Neural progenitor cell (in vitro differentiated cells): ENCODE measurements around the gene DENND11. TPM values are rescaled to one million over a fixed set of nuclear protein-coding genes. Genes with fewer than 3 reads are reported as not detected.

Experiments
- DNase-seq: peaks from one replicate; pipeline ENCODE4 v3.0.0-alpha.2; 2016; ENCODE audit warnings: low spot score
- H2AFZ ChIP-seq: fragments of 200-600 bp; sonication (generic); replicated peaks from 2 replicates; pipeline ENCODE4 v1.6.1; 2016; ENCODE audit warnings: antibody characterized with exemption
- H3F3A ChIP-seq: fragments of 200-600 bp; sonication (generic); 2 replicates; pipeline ENCODE4 v1.6.1; 2016; ENCODE audit warnings: antibody characterized with exemption, low read depth
- H3K27ac ChIP-seq: fragments of 200-600 bp; sonication (generic); 2 replicates; pipeline ENCODE4 v1.5.1; 2016; ENCODE audit warnings: mild to moderate bottlenecking
- H3K27me3 ChIP-seq: fragments of 200-600 bp; sonication (generic); 2 replicates; pipeline ENCODE4 v1.6.1; 2016; ENCODE audit warnings: mild to moderate bottlenecking, moderate library complexity
- H3K36me3 ChIP-seq: fragments of 200-600 bp; sonication (generic); 2 replicates; pipeline ENCODE4 v1.5.1; 2016
- H3K4me1 ChIP-seq: fragments of 200-600 bp; sonication (generic); 2 replicates; pipeline ENCODE4 v1.6.1; 2016; ENCODE audit warnings: mixed run types
- H3K4me2 ChIP-seq: fragments of 200-600 bp; sonication (generic); 2 replicates; pipeline ENCODE4 v1.6.1; 2016
- H3K4me3 ChIP-seq: fragments of 200-600 bp; sonication (generic); 2 replicates; pipeline ENCODE4 v1.5.1; 2016
- H3K79me2 ChIP-seq: fragments of 200-600 bp; sonication (generic); 2 replicates; pipeline ENCODE4 v1.6.1; 2016; ENCODE audit warnings: low read depth
- H3K9ac ChIP-seq: fragments of 200-600 bp; sonication (generic); 2 replicates; pipeline ENCODE4 v1.6.1; 2016
- H3K9me3 ChIP-seq: fragments of 200-600 bp; sonication (generic); 2 replicates; pipeline ENCODE4 v1.5.1; 2016; ENCODE audit warnings: low read depth
- H4K20me1 ChIP-seq: fragments of 200-600 bp; sonication (generic); 2 replicates; pipeline ENCODE4 v1.6.1; 2016; ENCODE audit warnings: low read depth
- H3K27ac Mint-ChIP-seq: 3 replicates; pipeline ENCODE4 v1.8.0; 2021; ENCODE audit warnings: mixed read lengths
- H3K27me3 Mint-ChIP-seq: 2 replicates; pipeline ENCODE4 v1.8.0; 2022; ENCODE audit warnings: low read depth, mild to moderate bottlenecking, inconsistent platforms, moderate library complexity, mixed read lengths; ENCODE audit not compliant: insufficient read depth
- H3K36me3 Mint-ChIP-seq: 3 replicates; pipeline ENCODE4 v1.8.0; 2021; ENCODE audit warnings: mixed read lengths
- H3K4me1 Mint-ChIP-seq: 3 replicates; pipeline ENCODE4 v1.8.0; 2021; ENCODE audit warnings: mixed read lengths
- H3K4me3 Mint-ChIP-seq: 3 replicates; pipeline ENCODE4 v1.8.0; 2021; ENCODE audit warnings: mild to moderate bottlenecking, moderate library complexity, mixed read lengths
- H3K9me3 Mint-ChIP-seq: 3 replicates; pipeline ENCODE4 v1.8.0; 2020; ENCODE audit warnings: mixed read lengths
- CTCF ChIP-seq: fragments of 200-600 bp; sonication (generic); IDR thresholded peaks from 2 replicates; pipeline ENCODE4 v1.5.1; 2017; ENCODE audit warnings: antibody characterized with exemption, mild to moderate bottlenecking
- EZH2 ChIP-seq: fragments of 200-600 bp; sonication (generic); IDR thresholded peaks from 2 replicates; pipeline ENCODE4 v1.6.1; 2017; ENCODE audit warnings: antibody characterized with exemption, mild to moderate bottlenecking, moderate library complexity
- EZH2phosphoT487 ChIP-seq: fragments of 200-600 bp; sonication (generic); IDR thresholded peaks from 2 replicates; pipeline ENCODE4 v1.6.1; 2017; ENCODE audit warnings: antibody characterized with exemption
- total RNA-seq: library from RNA; depleted of rRNA; stranded (reverse); fragments of >200 nt; gene quantifications from 2 replicates; pipeline ENCODE4 v1.2.3, GENCODE V29; 2015; ENCODE audit warnings: low replicate concordance

Gene DENND11
- total RNA-seq, 1 donor from 2014 or later = 23.5 TPM

- Histone ChIP-seq H3K9me3 (no peaks in the 10 kb centered on the region), H3K4me2 (no peak overlapping the region), H3K9ac (no peak overlapping the region), H3F3A (peaks cover 23% of the 10 kb centered on the region), H2AFZ (no peak overlapping the region), H4K20me1 (no peaks in the 10 kb centered on the region), H3K79me2 (no peaks in the 10 kb centered on the region), H3K27ac (no peak overlapping the region), H3K36me3 (no peaks in the 10 kb centered on the region), H3K4me3 (no peak overlapping the region), H3K27me3 (no peaks in the 10 kb centered on the region), H3K4me1 (peaks cover 15% of the 10 kb centered on the region)
- peaks cover 25% of the 10 kb centered on the region for H3K4me1 Mint-ChIP-seq
- no peak for DNase-seq
- TF ChIP-seq EZH2 (no peak), EZH2phosphoT487 (no peak), CTCF (no peak)
- H3K4me3 Mint-ChIP-seq = no peak overlapping the region
- H3K27me3 Mint-ChIP-seq = peaks cover 2% of the 10 kb centered on the region
- no peak overlapping the region for H3K27ac Mint-ChIP-seq
- H3K9me3 Mint-ChIP-seq = peaks cover 6% of the 10 kb centered on the region
- H3K36me3 Mint-ChIP-seq = peaks cover 25% of the 10 kb centered on the region
Observed at GRCh38 chr7:141676618-141677017, 25.3 kb downstream of the DENND11 start.

DNA sequence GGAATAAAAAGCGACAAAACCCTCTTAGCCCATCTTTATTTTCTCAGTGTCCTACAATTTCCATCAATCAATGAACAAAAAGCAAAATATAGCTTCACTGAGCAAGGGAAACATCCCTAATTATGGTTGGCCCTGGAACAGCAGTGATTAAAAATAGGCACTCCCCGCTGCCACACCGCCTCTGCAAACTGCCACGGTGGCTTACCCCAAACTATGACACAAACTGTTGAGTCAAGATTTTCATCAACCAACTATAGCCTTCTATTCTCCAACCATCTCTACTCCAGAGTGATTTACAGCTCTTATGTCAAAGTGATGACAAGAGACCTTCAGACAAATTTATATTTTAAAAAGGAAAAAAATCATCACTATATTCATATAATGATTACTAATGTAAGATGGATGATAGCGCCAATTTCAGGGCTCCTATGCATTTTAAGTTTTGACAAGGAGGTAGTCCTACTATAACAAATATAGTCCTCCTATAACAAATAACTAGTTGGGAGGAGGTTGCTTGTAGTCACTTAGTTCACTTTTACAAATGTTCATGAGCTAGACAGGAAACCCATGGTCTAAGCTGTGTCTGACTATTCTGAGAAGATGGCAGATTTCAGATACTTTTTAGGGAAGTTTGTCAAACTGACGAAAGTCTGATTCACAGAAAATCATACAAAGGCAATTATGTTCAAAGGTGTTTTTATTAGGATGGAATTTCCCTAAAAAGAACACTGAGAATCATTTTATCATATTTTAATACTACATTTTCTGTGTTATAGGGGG is 26.3 kb downstream of the DENND11 start:
- no peaks in the 10 kb centered on the region for H3K9me3 ChIP-seq
- Mint-ChIP-seq H3K4me3 (no peak overlapping the region), H3K4me1 (peaks cover 25% of the 10 kb centered on the region), H3K9me3 (peaks cover 6% of the 10 kb centered on the region), H3K36me3 (peaks cover 22% of the 10 kb centered on the region), H3K27ac (no peak overlapping the region), H3K27me3 (peaks cover 2% of the 10 kb centered on the region)
- peaks cover 15% of the 10 kb centered on the region for H3K4me1 ChIP-seq
- DNase-seq = no peak
- no peaks in the 10 kb centered on the region for H4K20me1 ChIP-seq
- no peak for TF ChIP-seq EZH2
- TF ChIP-seq EZH2phosphoT487 = no peak
- TF ChIP-seq CTCF = no peak
- no peak overlapping the region for H2AFZ ChIP-seq
- peak overlapping the region; percentile 98 for H3K27ac ChIP-seq
- H3K27me3 ChIP-seq = no peaks in the 10 kb centered on the region
- no peak overlapping the region for H3K4me3 ChIP-seq
- H3F3A ChIP-seq = peaks cover 23% of the 10 kb centered on the region
- no peaks in the 10 kb centered on the region for H3K79me2 ChIP-seq
- no peak overlapping the region for H3K4me2 ChIP-seq
- H3K36me3 ChIP-seq = no peaks in the 10 kb centered on the region
- H3K9ac ChIP-seq = no peak overlapping the region

DNA sequence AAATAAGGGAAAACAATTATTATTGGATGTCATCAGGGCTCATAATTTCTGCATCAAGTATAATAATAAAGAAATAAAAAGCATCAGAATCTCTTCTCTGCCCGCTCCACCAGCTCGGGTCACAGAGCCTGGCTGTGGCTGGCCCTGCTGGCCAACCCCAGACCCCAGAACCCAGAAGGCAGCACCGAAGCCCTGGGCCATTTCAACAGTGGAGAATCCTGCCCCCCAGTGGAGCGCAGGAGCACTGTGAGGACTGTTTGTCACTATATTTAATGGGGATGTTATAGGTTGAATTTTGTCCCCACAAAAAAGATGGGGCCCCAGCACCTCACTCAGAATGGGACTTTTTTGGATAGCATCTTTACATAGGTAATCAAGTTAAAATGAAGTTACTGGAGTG is 27.3 kb downstream of the DENND11 start:
- H4K20me1 ChIP-seq = no peaks in the 10 kb centered on the region
- no peak overlapping the region for H2AFZ ChIP-seq
- H3K27ac ChIP-seq = peak overlapping the region; percentile 98
- H3K27me3 ChIP-seq = no peaks in the 10 kb centered on the region
- peaks cover 23% of the 10 kb centered on the region for H3F3A ChIP-seq
- Mint-ChIP-seq H3K27me3 (peaks cover 2% of the 10 kb centered on the region), H3K4me1 (peaks cover 25% of the 10 kb centered on the region), H3K4me3 (peak overlapping the region; percentile 76), H3K27ac (peak overlapping the region; percentile 97), H3K9me3 (peaks cover 6% of the 10 kb centered on the region), H3K36me3 (peaks cover 19% of the 10 kb centered on the region)
- no peaks in the 10 kb centered on the region for H3K36me3 ChIP-seq
- TF ChIP-seq EZH2 = no peak
- no peak for TF ChIP-seq EZH2phosphoT487
- TF ChIP-seq CTCF = peak; percentile 92
- DNase-seq = peak; percentile 80
- H3K79me2 ChIP-seq = no peaks in the 10 kb centered on the region
- H3K9ac ChIP-seq = no peak overlapping the region
- no peaks in the 10 kb centered on the region for H3K9me3 ChIP-seq
- peak overlapping the region; percentile 73 for H3K4me2 ChIP-seq
- peak overlapping the region; percentile 35 for H3K4me3 ChIP-seq
- peaks cover 15% of the 10 kb centered on the region for H3K4me1 ChIP-seq
